Measurements from ENCODE around the gene CSRNP3.

GRCh38 chr2:165686800-165687199, 217.3 kb downstream of the CSRNP3 start:
- no peak for TF ChIP-seq YY1 (IDR thresholded peaks at IDR 0.05; ENCODE audit: insufficient read depth, insufficient read length)
- TF ChIP-seq ZNF274 (IDR thresholded peaks at IDR 0.05; ENCODE audit: low read depth, low read length): no peak
- no peak for TF ChIP-seq SUZ12 (IDR thresholded peaks at IDR 0.05; ENCODE audit: extremely low read depth, insufficient read depth, insufficient read length)

Measured in NT2/D1 (cell line).